Activated naive CD4-positive, alpha-beta T cell treated with anti-CD3 and anti-CD28 coated beads for 36 hours (primary cell): ENCODE measurements around the gene C1orf159. TPM values are rescaled to one million over a fixed set of nuclear protein-coding genes. Genes with fewer than 3 reads are reported as not detected.
A peak's percentile ranks its signal among the peaks of the same experiment; 100 is the strongest.
"Not testable (repeated sequence)": the region's sequence is repeated elsewhere in the genome, so short reads cannot be mapped to it uniquely, and the experiment has no call there.

Source experiments
- CTCF ChIA-PET: fragments of 350-600 bp; sonication (Branson Sonifier 250); formaldehyde crosslinking; loops from one replicate; lab custom pipeline; 2021; ENCODE audit warnings: antibody characterized with exemption; lab: Charles Lee
- DNase-seq: peaks from one replicate; pipeline ENCODE4 v3.0.0-alpha.2; 2020
- H3K27ac Mint-ChIP-seq: one replicate; pipeline ENCODE4 v1.8.0; 2021; ENCODE audit warnings: mild to moderate bottlenecking, mixed read lengths
- H3K27me3 Mint-ChIP-seq: one replicate; pipeline ENCODE4 v1.8.0; 2021; ENCODE audit warnings: low read depth, mixed read lengths
- H3K36me3 Mint-ChIP-seq: one replicate; pipeline ENCODE4 v1.8.0; 2021; ENCODE audit warnings: low read depth, mixed read lengths
- H3K4me1 Mint-ChIP-seq: one replicate; pipeline ENCODE4 v1.8.0; 2021; ENCODE audit warnings: low read depth, mixed read lengths
- H3K4me3 Mint-ChIP-seq: one replicate; pipeline ENCODE4 v1.8.0; 2021; ENCODE audit warnings: mild to moderate bottlenecking, moderate library complexity, mixed read lengths
- H3K9me3 Mint-ChIP-seq: one replicate; pipeline ENCODE4 v1.8.0; 2021; ENCODE audit warnings: mixed read lengths
- intact Hi-C: fragments of 100-400 bp; cut with micrococcal nuclease; formaldehyde crosslinking; loops from one replicate; pipeline ENCODE4 v1.15.1; 2023
- total RNA-seq, 2 experiments: library from RNA; stranded (reverse); gene quantifications; one replicate each; pipeline ENCODE4 v1.2.3, GENCODE V29; 2021

The C1orf159 gene
- total RNA-seq, 2 experiments from 2014 or later: 14.9 to 18.6 TPM

GRCh38 chr1:1060281-1061000 lies 55.4 kb downstream of the C1orf159 start:
- CTCF ChIA-PET: interaction anchor here (1.1 to 2.9 kb wide), 2 partner anchors 43 to 76 kb away, joined by 3 to 10 read pairs; no protein-coding TSS in a partner anchor
- no peak overlapping the region for H3K27ac Mint-ChIP-seq
- H3K4me3 Mint-ChIP-seq: peak overlapping the region; percentile 71
- H3K9me3 Mint-ChIP-seq: no peaks in the 10 kb centered on the region
- peaks cover 4% of the 10 kb centered on the region for H3K36me3 Mint-ChIP-seq
- peaks cover 40% of the 10 kb centered on the region for H3K4me1 Mint-ChIP-seq
- H3K27me3 Mint-ChIP-seq: peaks cover 26% of the 10 kb centered on the region
- intact Hi-C loops: no loop called here
- no peak for DNase-seq

- Mint-ChIP-seq H3K27me3 (peaks cover 26% of the 10 kb centered on the region), H3K4me1 (peaks cover 37% of the 10 kb centered on the region), H3K9me3 (no peaks in the 10 kb centered on the region), H3K4me3 (peak overlapping the region; percentile 71), H3K27ac (no peak overlapping the region), H3K36me3 (peaks cover 4% of the 10 kb centered on the region)
- peak; percentile 94 for DNase-seq
- intact Hi-C loops: loop anchor here (1.0 kb wide), 2 partner anchors 19 to 26 kb away; no protein-coding TSS in a partner anchor
- CTCF ChIA-PET: interaction anchor here (1.1 to 2.9 kb wide), 2 partner anchors 42 to 75 kb away, joined by 3 to 10 read pairs; no protein-coding TSS in a partner anchor
Observed at GRCh38 chr1:1059494-1060280, 56.2 kb downstream of the C1orf159 start.

GRCh38 chr1:1058921-1059493 lies 56.9 kb downstream of the C1orf159 start:
- peak overlapping the region; percentile 30 for H3K27ac Mint-ChIP-seq
- no peaks in the 10 kb centered on the region for H3K9me3 Mint-ChIP-seq
- peaks cover 4% of the 10 kb centered on the region for H3K36me3 Mint-ChIP-seq
- CTCF ChIA-PET: interaction anchor here (2.9 kb wide), 1 partner anchor 75 kb away, joined by 10 read pairs; no protein-coding TSS in a partner anchor
- intact Hi-C loops: loop anchor here (1.0 kb wide), 2 partner anchors 19 to 26 kb away; no protein-coding TSS in a partner anchor
- peak overlapping the region; percentile 75 for H3K4me3 Mint-ChIP-seq
- H3K27me3 Mint-ChIP-seq: peaks cover 26% of the 10 kb centered on the region
- peaks cover 34% of the 10 kb centered on the region for H3K4me1 Mint-ChIP-seq
- peak; percentile 64 for DNase-seq

- intact Hi-C loops: no loop called here
- Mint-ChIP-seq H3K27ac (no peak overlapping the region), H3K36me3 (peaks cover 4% of the 10 kb centered on the region)
Observed at GRCh38 chr1:1058088-1058905, 57.6 kb downstream of the C1orf159 start.

GRCh38 chr1:1057769-1058087 lies 58.2 kb downstream of the C1orf159 start:
- Mint-ChIP-seq H3K27me3 (peaks cover 26% of the 10 kb centered on the region), H3K4me1 (peaks cover 26% of the 10 kb centered on the region)
- DNase-seq, intact Hi-C loops, H3K27ac Mint-ChIP-seq, H3K4me3 Mint-ChIP-seq, H3K9me3 Mint-ChIP-seq, H3K36me3 Mint-ChIP-seq: not testable (repeated sequence)
- CTCF ChIA-PET: interaction anchor here (0.7 to 2.9 kb wide), 2 partner anchors 24 to 73 kb away, joined by 4 to 10 read pairs; no protein-coding TSS in a partner anchor

More at GRCh38 chr1:1058088-1058905, 57.6 kb downstream of the C1orf159 start:
- DNase-seq: no peak
- peaks cover 31% of the 10 kb centered on the region for H3K4me1 Mint-ChIP-seq
- peaks cover 26% of the 10 kb centered on the region for H3K27me3 Mint-ChIP-seq
- CTCF ChIA-PET: interaction anchor here (0.7 to 2.9 kb wide), 2 partner anchors 25 to 74 kb away, joined by 4 to 10 read pairs; no protein-coding TSS in a partner anchor
- H3K9me3 Mint-ChIP-seq: no peaks in the 10 kb centered on the region
- peak overlapping the region; percentile 75 for H3K4me3 Mint-ChIP-seq

GRCh38 chr1:1055841-1056736 lies 59.8 kb downstream of the C1orf159 start:
- peaks cover 25% of the 10 kb centered on the region for H3K27me3 Mint-ChIP-seq
- no peak for DNase-seq
- H3K36me3 Mint-ChIP-seq: peaks cover 2% of the 10 kb centered on the region
- intact Hi-C loops: no loop called here
- no peak overlapping the region for H3K4me3 Mint-ChIP-seq
- H3K4me1 Mint-ChIP-seq: peaks cover 18% of the 10 kb centered on the region
- no peak overlapping the region for H3K27ac Mint-ChIP-seq
- peaks cover 3% of the 10 kb centered on the region for H3K9me3 Mint-ChIP-seq
- CTCF ChIA-PET: no interaction called here

GRCh38 chr1:1054971-1055370 lies 60.9 kb downstream of the C1orf159 start:
- Mint-ChIP-seq H3K27ac (no peak overlapping the region), H3K27me3 (peaks cover 16% of the 10 kb centered on the region), H3K4me3 (no peak overlapping the region), H3K4me1 (peaks cover 8% of the 10 kb centered on the region), H3K9me3 (peaks cover 3% of the 10 kb centered on the region), H3K36me3 (no peaks in the 10 kb centered on the region)
- CTCF ChIA-PET: no interaction called here
- no peak for DNase-seq
- intact Hi-C loops: no loop called here

- Mint-ChIP-seq H3K36me3 (no peaks in the 10 kb centered on the region), H3K27ac (no peak overlapping the region), H3K27me3 (peaks cover 15% of the 10 kb centered on the region), H3K9me3 (peaks cover 3% of the 10 kb centered on the region), H3K4me1 (peaks cover 7% of the 10 kb centered on the region), H3K4me3 (no peak overlapping the region)
- DNase-seq: no peak
- CTCF ChIA-PET: no interaction called here
- intact Hi-C loops: no loop called here
Observed at GRCh38 chr1:1054099-1054700, 61.7 kb downstream of the C1orf159 start.

- peaks cover 4% of the 10 kb centered on the region for H3K4me1 Mint-ChIP-seq
- H3K36me3 Mint-ChIP-seq: no peaks in the 10 kb centered on the region
- no peak overlapping the region for H3K4me3 Mint-ChIP-seq
- H3K27me3 Mint-ChIP-seq: peaks cover 11% of the 10 kb centered on the region
- CTCF ChIA-PET: no interaction called here
- H3K27ac Mint-ChIP-seq: no peak overlapping the region
- no peak for DNase-seq
- peaks cover 3% of the 10 kb centered on the region for H3K9me3 Mint-ChIP-seq
- intact Hi-C loops: no loop called here
Observed at GRCh38 chr1:1053682-1054081, 62.2 kb downstream of the C1orf159 start.

- no peaks in the 10 kb centered on the region for H3K36me3 Mint-ChIP-seq
- intact Hi-C loops: no loop called here
- H3K9me3 Mint-ChIP-seq: peaks cover 3% of the 10 kb centered on the region
- H3K4me3 Mint-ChIP-seq: no peak overlapping the region
- no peaks in the 10 kb centered on the region for H3K4me1 Mint-ChIP-seq
- no peak for DNase-seq
- CTCF ChIA-PET: no interaction called here
- H3K27ac Mint-ChIP-seq: no peak overlapping the region
- peaks cover 7% of the 10 kb centered on the region for H3K27me3 Mint-ChIP-seq
Observed at GRCh38 chr1:1053022-1053421, 62.9 kb downstream of the C1orf159 start.
